ENCODE measurements around the gene LRRC51.

DNA sequence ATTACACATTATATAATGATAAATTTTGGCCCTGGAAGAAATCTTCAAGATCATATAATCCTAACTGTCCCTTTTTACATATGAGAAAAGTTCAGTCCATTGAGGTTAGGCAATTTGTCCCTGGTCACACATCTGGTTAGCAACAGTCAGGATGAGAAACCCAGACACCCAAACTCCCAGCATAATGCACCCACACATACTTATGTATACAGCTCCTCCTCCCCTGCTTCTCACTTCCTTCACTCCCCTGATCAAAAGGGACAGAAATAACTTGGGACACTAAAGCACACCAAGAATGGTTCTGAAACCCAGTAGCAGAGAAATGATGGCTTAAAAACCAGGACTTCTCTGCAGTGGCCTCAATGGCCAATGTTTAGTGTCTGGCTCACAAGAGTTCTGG is 11.4 kb upstream of the LRRC51 start:
- no peak for TF ChIP-seq CTCF (conservative IDR thresholded peaks at IDR 0.05 in 1 of 2, IDR thresholded peaks at IDR 0.05 in 1 of 2; ENCODE audit: low read depth in 1 of 2, low read length in 2 of 2)
- TF ChIP-seq EZH2 (IDR thresholded peaks at IDR 0.05; ENCODE audit: low read length, missing control alignments) = no peak
